Eye (tissue), 1 donor: ENCODE results near the gene LRRC10.

Experiments used
- DNase-seq: peaks from one replicate; pipeline ENCODE4 v3.0.0-alpha.2; 2015

The LRRC10 gene

GRCh38 chr12:69566603-69567002 is 44.1 kb downstream of the LRRC10 start:
- DNase-seq: no peak

GRCh38 chr12:69563166-69563762 is 47.4 kb downstream of the LRRC10 start:
- no peak for DNase-seq
